IPS-18a (cell line): ENCODE data around the gene MCM9.

Experiments
- H3K27ac ChIP-seq: one replicate; pipeline ENCODE4 v1.5.1; 2013; ENCODE audit warnings: low read length
- H3K27me3 ChIP-seq: one replicate; pipeline ENCODE4 v1.6.1; 2013; ENCODE audit warnings: mild to moderate bottlenecking, low read length; ENCODE audit not compliant: control insufficient read depth, insufficient read depth
- H3K36me3 ChIP-seq: one replicate; pipeline ENCODE4 v1.6.1; 2013; ENCODE audit warnings: low read depth, low read length; ENCODE audit not compliant: control insufficient read depth
- H3K4me1 ChIP-seq: one replicate; pipeline ENCODE4 v1.6.1; 2013; ENCODE audit warnings: low read depth, low read length; ENCODE audit not compliant: control insufficient read depth
- H3K4me3 ChIP-seq: one replicate; pipeline ENCODE4 v1.5.1; 2013; ENCODE audit warnings: low read length
- H3K9ac ChIP-seq: one replicate; pipeline ENCODE4 v1.6.1; 2013; ENCODE audit warnings: mild to moderate bottlenecking, low read length, moderate library complexity
- H3K9me3 ChIP-seq: one replicate; pipeline ENCODE4 v1.6.1; 2013; ENCODE audit warnings: low read depth, low read length; ENCODE audit not compliant: control insufficient read depth

The MCM9 gene

DNA sequence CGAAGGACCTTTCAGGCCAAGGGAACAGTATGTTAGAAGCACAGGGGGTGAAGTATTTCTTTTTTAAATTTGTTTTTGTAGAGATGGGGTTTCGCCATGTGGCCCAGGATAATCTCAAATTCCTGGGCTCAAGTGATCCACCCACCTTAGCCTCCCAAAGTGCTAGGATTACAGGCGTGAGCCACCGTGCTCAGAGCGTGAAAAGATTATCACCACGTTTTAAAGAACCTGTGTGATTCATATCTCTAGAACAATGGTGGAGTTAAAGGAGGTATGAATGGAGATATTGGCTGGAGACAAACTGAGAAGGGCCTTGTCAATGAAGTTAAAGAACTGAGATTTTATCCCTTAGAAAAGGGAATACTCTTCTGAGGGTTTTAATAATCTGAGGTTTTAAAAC is 31.3 kb downstream of the MCM9 start:
- Histone ChIP-seq H3K27ac (no peak overlapping the region), H3K27me3 (no peaks in the 10 kb centered on the region), H3K9me3 (no peaks in the 10 kb centered on the region), H3K4me3 (no peak overlapping the region), H3K4me1 (peaks cover 16% of the 10 kb centered on the region), H3K9ac (no peak overlapping the region), H3K36me3 (peaks cover 77% of the 10 kb centered on the region)

- H3K4me3 ChIP-seq = no peak overlapping the region
- H3K36me3 ChIP-seq = peaks cover 71% of the 10 kb centered on the region
- no peak overlapping the region for H3K27ac ChIP-seq
- peaks cover 16% of the 10 kb centered on the region for H3K4me1 ChIP-seq
- H3K9me3 ChIP-seq = no peaks in the 10 kb centered on the region
- H3K9ac ChIP-seq = no peak overlapping the region
- no peaks in the 10 kb centered on the region for H3K27me3 ChIP-seq
Measured at GRCh38 chr6:118903138-118903537, 31.8 kb downstream of the MCM9 start.

DNA sequence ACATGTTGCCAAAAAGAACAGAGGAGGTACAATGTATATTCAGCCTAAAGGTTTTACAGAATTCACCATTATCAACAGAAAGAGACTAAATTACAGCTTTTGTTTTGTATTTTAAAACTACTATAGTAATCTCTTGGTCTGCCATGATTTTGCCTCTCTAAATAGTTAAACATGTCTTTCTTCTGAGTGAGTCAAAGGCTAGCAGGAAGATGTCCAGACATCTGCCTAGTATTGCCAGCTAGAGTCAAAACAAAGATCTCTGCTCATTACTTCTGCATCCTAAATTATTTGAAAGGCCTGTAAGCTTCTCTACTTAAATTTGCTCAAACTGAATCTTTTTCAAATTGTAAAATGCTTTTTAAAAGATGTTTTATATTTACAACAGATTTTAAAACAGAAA is 32.2 kb downstream of the MCM9 start:
- peaks cover 20% of the 10 kb centered on the region for H3K4me1 ChIP-seq
- H3K9me3 ChIP-seq = no peaks in the 10 kb centered on the region
- no peak overlapping the region for H3K9ac ChIP-seq
- H3K36me3 ChIP-seq = peaks cover 67% of the 10 kb centered on the region
- no peak overlapping the region for H3K27ac ChIP-seq
- no peak overlapping the region for H3K4me3 ChIP-seq
- H3K27me3 ChIP-seq = no peaks in the 10 kb centered on the region

DNA sequence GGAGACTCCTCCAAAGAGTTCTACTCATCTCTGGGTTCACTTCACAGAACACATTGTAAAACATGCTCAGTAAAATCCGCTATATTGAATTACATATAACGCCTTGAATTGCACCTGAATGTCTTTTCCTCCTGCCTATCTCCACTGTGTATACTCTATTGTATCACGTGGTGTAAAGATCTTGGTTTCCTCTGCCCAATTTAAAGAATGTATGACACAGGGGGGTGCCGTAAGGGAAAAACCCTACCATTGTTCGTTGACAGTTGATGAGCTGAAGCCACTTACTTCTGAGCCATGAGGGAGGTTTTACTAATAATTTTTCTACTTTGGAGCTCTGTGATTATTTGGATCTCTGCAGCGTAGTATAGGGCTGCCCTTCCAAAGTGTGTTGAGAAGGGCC is 35.0 kb downstream of the MCM9 start:
- no peak overlapping the region for H3K9ac ChIP-seq
- H3K36me3 ChIP-seq = peaks cover 43% of the 10 kb centered on the region
- no peaks in the 10 kb centered on the region for H3K9me3 ChIP-seq
- no peak overlapping the region for H3K27ac ChIP-seq
- peak overlapping the region; percentile 26 for H3K4me3 ChIP-seq
- no peaks in the 10 kb centered on the region for H3K27me3 ChIP-seq
- H3K4me1 ChIP-seq = peaks cover 29% of the 10 kb centered on the region

DNA sequence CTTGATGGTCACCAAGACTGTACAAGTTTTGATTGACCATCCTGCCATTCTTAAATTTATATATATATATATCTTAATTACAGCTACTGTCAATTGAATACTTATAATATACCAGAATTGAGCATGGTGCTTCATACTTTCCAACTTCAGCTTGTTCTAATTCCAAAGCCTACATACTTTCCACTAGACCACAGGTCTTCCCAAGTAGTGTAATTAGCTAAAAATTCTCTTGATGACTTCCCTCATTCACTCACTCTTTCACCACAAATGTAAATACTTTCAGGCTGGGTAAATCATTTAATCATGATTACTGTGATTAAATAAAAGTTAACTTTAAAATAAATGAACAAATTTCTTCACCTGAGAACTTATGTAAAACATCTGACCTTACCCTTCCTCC is 37.6 kb downstream of the MCM9 start:
- Histone ChIP-seq H3K9ac (no peak overlapping the region), H3K9me3 (no peaks in the 10 kb centered on the region), H3K27ac (no peak overlapping the region), H3K4me1 (peaks cover 37% of the 10 kb centered on the region), H3K27me3 (no peaks in the 10 kb centered on the region), H3K4me3 (no peak overlapping the region), H3K36me3 (peaks cover 23% of the 10 kb centered on the region)

- H3K4me1 ChIP-seq = peaks cover 37% of the 10 kb centered on the region
- H3K36me3 ChIP-seq = peaks cover 15% of the 10 kb centered on the region
- H3K4me3 ChIP-seq = peak overlapping the region; percentile 94
- peak overlapping the region; percentile 90 for H3K9ac ChIP-seq
- no peaks in the 10 kb centered on the region for H3K9me3 ChIP-seq
- no peaks in the 10 kb centered on the region for H3K27me3 ChIP-seq
- peak overlapping the region; percentile 89 for H3K27ac ChIP-seq
Measured at GRCh38 chr6:118896339-118897136, 38.4 kb downstream of the MCM9 start.

DNA sequence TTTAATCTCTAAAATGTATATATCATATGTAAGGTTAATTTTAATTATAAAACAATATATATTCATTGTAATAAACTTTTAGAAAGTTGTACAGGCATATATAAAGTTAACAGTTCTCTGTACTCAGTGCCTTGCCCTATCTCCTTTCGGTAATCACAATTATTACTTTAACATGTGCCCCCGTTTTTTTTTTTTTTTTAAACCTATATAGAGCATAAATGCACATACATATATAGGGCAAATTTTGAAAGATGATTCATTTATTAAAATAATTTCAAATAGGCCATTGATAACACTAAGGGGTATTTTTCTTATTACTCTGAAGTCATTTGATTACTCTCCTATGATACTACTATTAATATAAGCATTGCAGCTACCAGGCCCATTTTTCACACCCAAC is 39.1 kb downstream of the MCM9 start:
- Histone ChIP-seq H3K9ac (peak overlapping the region; percentile 90), H3K36me3 (peaks cover 8% of the 10 kb centered on the region), H3K27ac (peak overlapping the region; percentile 89), H3K9me3 (no peaks in the 10 kb centered on the region), H3K4me1 (peaks cover 37% of the 10 kb centered on the region), H3K4me3 (peak overlapping the region; percentile 94), H3K27me3 (no peaks in the 10 kb centered on the region)

DNA sequence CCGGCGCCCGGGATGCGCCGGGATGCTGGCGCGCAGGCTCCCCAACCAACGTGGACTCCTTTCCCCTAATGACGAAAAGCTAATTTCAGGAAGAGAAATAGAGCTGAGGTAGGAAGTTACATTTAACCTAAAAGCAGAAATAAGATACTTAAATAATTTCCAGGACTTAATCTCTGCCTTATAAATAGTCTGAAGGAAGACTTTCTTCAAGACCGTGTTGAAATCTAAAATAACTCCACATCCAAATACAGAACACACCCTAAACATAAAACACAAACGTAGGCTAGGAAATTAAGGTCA is 39.7 kb downstream of the MCM9 start:
- no peaks in the 10 kb centered on the region for H3K27me3 ChIP-seq

DNA sequence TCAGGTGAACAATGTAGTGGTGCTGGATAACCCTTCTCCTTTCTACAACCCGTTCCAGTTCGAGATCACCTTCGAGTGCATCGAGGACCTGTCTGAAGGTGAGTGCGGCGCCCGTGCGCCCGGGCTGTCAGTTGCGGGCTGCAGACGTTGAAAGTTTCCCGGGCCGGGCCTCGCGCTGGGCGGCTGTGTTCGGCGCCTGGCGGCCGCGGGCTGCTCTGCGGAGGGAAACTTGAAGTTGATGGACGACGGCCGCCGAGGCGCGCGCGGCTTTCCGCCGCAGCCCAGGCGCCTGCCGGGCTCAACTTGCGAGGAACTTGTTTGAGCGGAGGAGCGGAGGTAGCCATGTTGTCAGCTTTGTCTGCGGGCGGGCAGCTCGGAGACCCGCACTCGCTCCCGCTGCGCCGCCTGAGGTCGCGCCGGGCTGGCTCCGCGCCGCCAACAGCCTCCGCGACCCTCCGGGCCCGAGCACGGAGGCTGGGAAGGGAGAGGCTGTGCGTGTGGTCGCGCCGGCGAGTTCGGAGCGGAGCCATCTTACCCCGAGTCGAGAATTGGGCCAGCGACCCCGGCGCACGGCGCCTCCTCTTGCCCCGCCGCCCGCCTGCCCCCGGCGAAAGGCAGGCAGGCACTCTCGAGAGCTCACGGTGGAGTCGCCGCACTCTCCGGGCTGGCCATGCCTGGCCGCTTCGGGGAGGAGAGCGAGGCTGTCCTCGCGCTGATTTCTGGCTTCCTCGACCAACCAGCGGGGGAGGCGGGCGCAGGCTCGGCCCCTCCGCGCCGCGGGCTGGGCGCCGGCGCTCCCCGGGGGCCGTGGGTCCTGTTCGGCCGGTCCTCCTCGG is 40.3 kb downstream of the MCM9 start:
- no peaks in the 10 kb centered on the region for H3K27me3 ChIP-seq
- H3K9me3 ChIP-seq = no peaks in the 10 kb centered on the region
- H3K27ac ChIP-seq = peak overlapping the region; percentile 72
- H3K9ac ChIP-seq = peak overlapping the region; percentile 90
- peaks cover 4% of the 10 kb centered on the region for H3K36me3 ChIP-seq
- H3K4me1 ChIP-seq = peaks cover 33% of the 10 kb centered on the region
- peak overlapping the region; percentile 94 for H3K4me3 ChIP-seq

More for the DNA sequence above, 39.7 kb downstream of the MCM9 start:
- H3K9me3 ChIP-seq = no peaks in the 10 kb centered on the region
- peaks cover 7% of the 10 kb centered on the region for H3K36me3 ChIP-seq
- peak overlapping the region; percentile 90 for H3K9ac ChIP-seq
- peak overlapping the region; percentile 72 for H3K27ac ChIP-seq
- peak overlapping the region; percentile 94 for H3K4me3 ChIP-seq
- peaks cover 33% of the 10 kb centered on the region for H3K4me1 ChIP-seq

DNA sequence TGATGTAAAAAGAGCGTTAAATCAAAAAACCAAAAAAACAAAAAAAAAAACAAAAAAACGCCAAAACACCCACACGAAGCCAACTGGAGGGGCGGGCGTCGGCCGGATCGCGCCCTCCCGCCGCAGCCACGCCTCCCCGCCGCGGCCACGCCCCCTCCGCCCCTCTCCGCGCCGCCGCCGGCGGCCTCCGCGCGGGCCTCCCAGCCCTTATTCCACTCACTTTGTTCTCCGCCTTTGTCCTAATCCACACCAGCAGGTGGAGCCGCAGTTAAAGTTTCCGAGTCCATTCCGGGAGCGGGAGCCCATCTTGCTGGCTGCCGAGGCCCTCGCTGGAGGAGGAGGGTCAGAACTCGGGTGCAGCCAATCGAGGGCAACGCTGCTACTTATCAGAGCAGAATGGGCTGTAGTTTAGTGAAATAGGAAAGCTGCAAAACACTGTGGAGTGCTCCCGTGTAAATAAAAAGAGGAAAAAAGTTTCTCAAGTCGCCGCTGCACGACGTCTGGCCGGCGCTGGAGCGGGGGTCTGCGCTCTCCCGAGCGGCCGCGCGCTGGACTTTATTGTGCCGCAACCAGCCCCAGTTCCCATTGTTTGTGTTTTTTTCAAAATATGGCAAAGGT is 41.0 kb downstream of the MCM9 start, which contains the start of gene ASF1A:
Gene ASF1A (plus strand): TSS at position 346 of the 618 bp plus-strand sequence. CDS start 262 bp downstream, at position 608.
- peaks cover 27% of the 10 kb centered on the region for H3K4me1 ChIP-seq
- peak within 1 kb of the TSS; percentile 94 for H3K4me3 ChIP-seq
- H3K36me3 ChIP-seq = no peaks in the 10 kb centered on the region
- no peaks in the 10 kb centered on the region for H3K9me3 ChIP-seq
- H3K27me3 ChIP-seq = no peaks in the 10 kb centered on the region
- peak within 1 kb of the TSS; percentile 90 for H3K9ac ChIP-seq
- H3K27ac ChIP-seq = peak within 1 kb of the TSS; percentile 78

GRCh38 chr6:118893064-118893806 is 41.7 kb downstream of the MCM9 start:
- Histone ChIP-seq H3K27me3 (no peaks in the 10 kb centered on the region), H3K4me1 (peaks cover 27% of the 10 kb centered on the region), H3K36me3 (no peaks in the 10 kb centered on the region), H3K9me3 (no peaks in the 10 kb centered on the region), H3K4me3 (peak overlapping the region; percentile 68), H3K9ac (peak overlapping the region; percentile 85), H3K27ac (peak overlapping the region; percentile 78)
